ENCODE data around the gene CYTH2.

CYTH2 gene

DNA sequence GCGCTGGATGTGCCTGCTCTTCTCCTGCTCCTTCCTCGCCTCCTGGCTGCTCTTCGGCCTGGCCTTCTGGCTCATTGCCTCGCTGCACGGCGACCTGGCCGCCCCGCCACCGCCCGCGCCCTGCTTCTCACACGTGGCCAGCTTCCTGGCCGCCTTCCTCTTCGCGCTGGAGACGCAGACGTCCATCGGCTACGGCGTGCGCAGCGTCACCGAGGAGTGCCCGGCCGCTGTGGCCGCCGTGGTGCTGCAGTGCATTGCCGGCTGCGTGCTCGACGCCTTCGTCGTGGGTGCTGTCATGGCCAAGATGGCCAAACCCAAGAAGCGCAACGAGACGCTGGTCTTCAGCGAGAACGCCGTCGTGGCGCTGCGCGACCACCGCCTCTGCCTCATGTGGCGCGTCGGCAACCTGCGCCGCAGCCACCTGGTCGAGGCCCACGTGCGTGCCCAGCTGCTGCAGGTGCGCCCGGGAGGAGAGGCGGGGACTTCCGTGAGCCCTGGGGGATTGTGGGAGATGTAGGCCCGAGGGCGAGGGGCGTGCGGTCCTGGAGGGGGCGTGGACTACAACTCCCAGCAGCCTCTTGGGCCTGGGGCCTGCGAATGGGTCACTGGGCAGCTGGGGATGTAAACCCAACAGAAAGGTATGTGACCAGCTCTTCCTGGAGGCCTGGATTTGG lies 7.0 kb upstream of the CYTH2 start:
- Histone ChIP-seq H2AFZ (ENCODE audit: low read depth, low read length) (no peak overlapping the region), H3K4me2 (ENCODE audit: low read length) (no peak overlapping the region), H3K4me3 (ENCODE audit: low read length) (no peak overlapping the region), H3K27me3 (ENCODE audit: low read depth, low read length) (no peaks in the 10 kb centered on the region), H3K27ac (ENCODE audit: low read length) (no peak overlapping the region), H3K79me2 (ENCODE audit: low read length) (peaks cover 12% of the 10 kb centered on the region), H3K36me3 (replicated peaks; ENCODE audit: low read depth, low read length) (peaks cover 24% of the 10 kb centered on the region), H4K20me1 (ENCODE audit: insufficient read depth, low read length) (no peaks in the 10 kb centered on the region), H3K4me1 (ENCODE audit: low read length) (no peaks in the 10 kb centered on the region), H3K9me3 (ENCODE audit: insufficient read depth, low read length) (no peaks in the 10 kb centered on the region), H3K9ac (ENCODE audit: low read length) (no peak overlapping the region)
- no peak for TF ChIP-seq EZH2phosphoT487 (IDR thresholded peaks at IDR 0.05; ENCODE audit: low read depth)
- TF ChIP-seq, protein P1, sequence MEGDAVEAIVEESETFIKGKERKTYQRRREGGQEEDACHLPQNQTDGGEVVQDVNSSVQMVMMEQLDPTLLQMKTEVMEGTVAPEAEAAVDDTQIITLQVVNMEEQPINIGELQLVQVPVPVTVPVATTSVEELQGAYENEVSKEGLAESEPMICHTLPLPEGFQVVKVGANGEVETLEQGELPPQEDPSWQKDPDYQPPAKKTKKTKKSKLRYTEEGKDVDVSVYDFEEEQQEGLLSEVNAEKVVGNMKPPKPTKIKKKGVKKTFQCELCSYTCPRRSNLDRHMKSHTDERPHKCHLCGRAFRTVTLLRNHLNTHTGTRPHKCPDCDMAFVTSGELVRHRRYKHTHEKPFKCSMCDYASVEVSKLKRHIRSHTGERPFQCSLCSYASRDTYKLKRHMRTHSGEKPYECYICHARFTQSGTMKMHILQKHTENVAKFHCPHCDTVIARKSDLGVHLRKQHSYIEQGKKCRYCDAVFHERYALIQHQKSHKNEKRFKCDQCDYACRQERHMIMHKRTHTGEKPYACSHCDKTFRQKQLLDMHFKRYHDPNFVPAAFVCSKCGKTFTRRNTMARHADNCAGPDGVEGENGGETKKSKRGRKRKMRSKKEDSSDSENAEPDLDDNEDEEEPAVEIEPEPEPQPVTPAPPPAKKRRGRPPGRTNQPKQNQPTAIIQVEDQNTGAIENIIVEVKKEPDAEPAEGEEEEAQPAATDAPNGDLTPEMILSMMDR (IDR thresholded peaks at IDR 0.05; ENCODE audit: low read depth, low read length) = no peak

DNA sequence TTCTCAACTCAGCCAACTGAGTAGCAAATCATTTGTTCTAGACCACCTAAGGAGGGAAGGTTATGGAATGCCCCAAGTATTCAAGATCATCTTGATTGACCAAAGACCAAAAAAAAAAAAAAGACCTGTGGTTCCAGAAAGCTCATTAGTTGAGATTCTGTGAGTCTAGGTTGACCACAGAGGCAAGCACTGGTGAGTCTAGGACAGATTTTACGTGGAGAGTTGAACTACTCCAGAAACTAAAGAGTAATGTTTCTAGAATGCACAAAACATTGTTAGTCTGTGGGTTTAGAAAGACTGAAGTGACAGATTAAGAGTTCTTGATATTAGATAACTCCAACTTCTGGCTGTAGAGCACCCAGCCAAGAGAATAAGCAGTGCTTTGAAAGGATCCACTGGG lies 4.0 kb upstream of the CYTH2 start:
- peaks cover 6% of the 10 kb centered on the region for H3K79me2 ChIP-seq (ENCODE audit: low read length)
- H3K27me3 ChIP-seq (ENCODE audit: low read depth, low read length) = no peaks in the 10 kb centered on the region
- no peak overlapping the region for H3K4me2 ChIP-seq (ENCODE audit: low read length)
- peaks cover 13% of the 10 kb centered on the region for H3K36me3 ChIP-seq (replicated peaks; ENCODE audit: low read depth, low read length)
- H3K4me3 ChIP-seq (ENCODE audit: low read length) = no peak overlapping the region
- H3K9ac ChIP-seq (ENCODE audit: low read length) = no peak overlapping the region
- TF ChIP-seq EZH2phosphoT487 (IDR thresholded peaks at IDR 0.05; ENCODE audit: low read depth) = no peak
- TF ChIP-seq, protein P1 (IDR thresholded peaks at IDR 0.05; ENCODE audit: low read depth, low read length) = no peak
- peaks cover 5% of the 10 kb centered on the region; the same call in 1 of the 2 replicates for H4K20me1 ChIP-seq (ENCODE audit: insufficient read depth, low read length)
- H3K9me3 ChIP-seq (ENCODE audit: insufficient read depth, low read length) = no peaks in the 10 kb centered on the region
- H3K4me1 ChIP-seq (ENCODE audit: low read length) = peaks cover 9% of the 10 kb centered on the region
- H3K27ac ChIP-seq (ENCODE audit: low read length) = no peak overlapping the region
- no peak overlapping the region for H2AFZ ChIP-seq (ENCODE audit: low read depth, low read length)

DNA sequence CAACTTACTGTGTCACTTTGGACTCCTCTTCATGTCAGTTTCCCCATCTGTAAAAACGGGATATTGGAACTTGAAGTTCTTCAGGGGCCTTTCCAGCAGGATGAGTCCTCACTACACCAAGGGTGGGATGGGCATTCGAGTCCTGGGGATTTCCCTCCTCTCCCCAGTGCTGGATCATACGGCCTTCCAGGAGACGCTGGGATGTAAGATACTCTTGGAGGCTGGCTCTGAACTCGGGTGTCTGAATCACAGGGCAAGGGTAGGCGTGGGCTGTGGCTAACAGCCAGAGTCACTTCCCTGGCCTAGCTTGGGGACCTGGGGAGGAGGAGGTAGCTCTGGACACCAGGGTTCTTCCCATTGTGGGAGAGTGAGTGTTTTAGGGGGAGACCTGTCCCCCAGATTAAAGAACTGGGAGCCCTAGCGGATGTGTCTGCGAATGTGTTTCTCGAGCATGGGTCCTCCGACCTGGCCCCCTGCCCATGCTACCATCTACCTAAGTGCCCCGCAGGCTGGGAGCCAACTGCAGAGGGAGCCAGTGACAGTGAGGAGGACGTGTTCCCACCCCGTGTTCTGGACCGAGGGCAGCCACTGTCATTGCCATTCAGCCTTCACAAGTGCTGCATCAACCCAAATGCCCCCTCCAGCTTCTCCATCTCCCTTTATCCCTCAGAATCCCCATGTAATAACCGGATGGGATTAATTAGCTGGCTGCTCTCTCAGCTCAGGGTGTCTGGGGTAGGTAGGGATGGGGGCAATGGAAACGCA lies 2.4 kb upstream of the CYTH2 start:
- Histone ChIP-seq H4K20me1 (ENCODE audit: insufficient read depth, low read length) (peaks cover 6% of the 10 kb centered on the region; the same call in 1 of the 2 replicates), H3K4me3 (ENCODE audit: low read length) (no peak overlapping the region), H2AFZ (ENCODE audit: low read depth, low read length) (no peak overlapping the region), H3K9ac (ENCODE audit: low read length) (no peak overlapping the region), H3K79me2 (ENCODE audit: low read length) (peaks cover 9% of the 10 kb centered on the region), H3K36me3 (replicated peaks; ENCODE audit: low read depth, low read length) (peaks cover 20% of the 10 kb centered on the region), H3K27me3 (ENCODE audit: low read depth, low read length) (no peaks in the 10 kb centered on the region), H3K27ac (ENCODE audit: low read length) (no peak overlapping the region), H3K4me2 (ENCODE audit: low read length) (no peak overlapping the region), H3K9me3 (ENCODE audit: insufficient read depth, low read length) (no peaks in the 10 kb centered on the region), H3K4me1 (ENCODE audit: low read length) (peaks cover 11% of the 10 kb centered on the region)
- TF ChIP-seq, protein P1 (IDR thresholded peaks at IDR 0.05; ENCODE audit: low read depth, low read length) = no peak
- no peak for TF ChIP-seq EZH2phosphoT487 (IDR thresholded peaks at IDR 0.05; ENCODE audit: low read depth)

DNA sequence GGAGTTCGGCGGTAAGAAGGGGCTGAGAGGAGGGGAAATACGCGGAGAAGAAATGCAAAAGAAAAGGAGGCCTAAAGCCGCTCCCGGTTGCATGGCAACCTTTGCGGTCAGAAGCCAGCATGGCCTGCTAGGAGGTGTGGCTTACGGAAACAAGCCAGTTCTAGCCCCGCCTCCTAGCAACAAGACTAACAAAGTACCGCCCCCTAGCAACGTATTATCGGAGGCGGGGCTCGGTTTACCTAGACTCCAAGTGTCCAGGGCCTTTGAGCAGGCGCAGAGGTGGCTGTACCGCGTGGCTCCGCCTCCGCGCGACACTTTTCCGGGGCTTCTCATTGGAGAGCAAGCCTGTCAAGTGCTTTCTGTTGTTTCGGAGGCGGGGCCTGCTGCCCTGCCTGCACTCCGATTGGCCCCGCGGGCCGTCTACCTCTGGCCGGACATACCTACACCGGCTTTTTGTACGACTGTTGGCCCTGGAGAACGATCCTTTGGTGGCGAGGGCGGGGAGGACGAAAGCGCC lies 339 bp upstream of the CYTH2 start:
- no peak for TF ChIP-seq EZH2phosphoT487 (IDR thresholded peaks at IDR 0.05; ENCODE audit: low read depth)
- TF ChIP-seq, protein P1 (IDR thresholded peaks at IDR 0.05; ENCODE audit: low read depth, low read length) = no peak
- Histone ChIP-seq H2AFZ (ENCODE audit: low read depth, low read length) (no peak overlapping the region; the same call in 1 of the 2 replicates), H3K27ac (ENCODE audit: low read length) (peak overlapping the region; percentile 73), H3K9ac (ENCODE audit: low read length) (peak overlapping the region; percentile 78), H4K20me1 (ENCODE audit: insufficient read depth, low read length) (peaks cover 6% of the 10 kb centered on the region; the same call in 1 of the 2 replicates), H3K79me2 (ENCODE audit: low read length) (peaks cover 9% of the 10 kb centered on the region), H3K4me3 (ENCODE audit: low read length) (peak overlapping the region; percentile 81), H3K36me3 (replicated peaks; ENCODE audit: low read depth, low read length) (peaks cover 27% of the 10 kb centered on the region), H3K4me1 (ENCODE audit: low read length) (peaks cover 17% of the 10 kb centered on the region), H3K27me3 (ENCODE audit: low read depth, low read length) (no peaks in the 10 kb centered on the region), H3K9me3 (ENCODE audit: insufficient read depth, low read length) (no peaks in the 10 kb centered on the region), H3K4me2 (ENCODE audit: low read length) (peak overlapping the region; percentile 92)
